OCI-LY7 (cell line): ENCODE results near the gene ZDHHC19. TPM values are rescaled to one million over a fixed set of nuclear protein-coding genes. Genes with fewer than 3 reads are reported as not detected.
"Not testable (repeated sequence)": the region's sequence is repeated elsewhere in the genome, so short reads cannot be mapped to it uniquely, and the experiment has no call there.

ENCODE experiments used
- BruUV-seq: library from RNA; stranded (reverse); fragments of 400-500 nt; replicated peaks from 2 replicates; lab custom pipeline; 2021; lab: Mats Ljungman, UMichigan
- CTCF ChIA-PET: fragments of 300-600 bp; sonication (Branson Sonifier 250); formaldehyde crosslinking; loops from one replicate; lab custom pipeline; 2022; ENCODE audit warnings: antibody characterized with exemption; ENCODE audit not compliant: unreplicated experiment; lab: Charles Lee
- POLR2A ChIA-PET: fragments of 300-600 bp; sonication (Branson Sonifier 250); formaldehyde crosslinking; loops from one replicate; lab custom pipeline; 2022; ENCODE audit warnings: antibody characterized with exemption; lab: Charles Lee
- DNase-seq: peaks from one replicate; pipeline ENCODE4 v3.0.0-alpha.2; 2015; ENCODE audit warnings: low spot score
- H2AFZ ChIP-seq: fragments of 200-600 bp; sonication (generic), shearing (Covaris generic); 2 replicates; pipeline ENCODE4 v1.6.1; 2014; ENCODE audit warnings: mild to moderate bottlenecking, antibody characterized with exemption, low read length, moderate library complexity
- H3K27ac ChIP-seq: fragments of 200-600 bp; sonication (generic); 2 replicates; pipeline ENCODE4 v1.5.1; 2014; ENCODE audit warnings: mixed run types, low read depth, mild to moderate bottlenecking, moderate library complexity, low read length, inconsistent platforms; ENCODE audit not compliant: poor library complexity, severe bottlenecking
- H3K36me3 ChIP-seq: fragments of 200-600 bp; sonication (generic); 2 replicates; pipeline ENCODE4 v1.6.1; 2014; ENCODE audit warnings: mild to moderate bottlenecking, antibody characterized with exemption, low read length, moderate library complexity, mixed read lengths; ENCODE audit not compliant: insufficient read depth
- H3K4me1 ChIP-seq: fragments of 200-600 bp; sonication (generic); 2 replicates; pipeline ENCODE4 v1.5.1; 2014; ENCODE audit warnings: mild to moderate bottlenecking, low read length; ENCODE audit not compliant: insufficient read depth, poor library complexity, severe bottlenecking
- H3K4me2 ChIP-seq: fragments of 200-600 bp; sonication (generic); 2 replicates; pipeline ENCODE4 v1.6.1; 2014; ENCODE audit warnings: mild to moderate bottlenecking, low read length
- H3K4me3 ChIP-seq: fragments of 200-600 bp; sonication (generic); 2 replicates; pipeline ENCODE4 v1.5.1; 2014; ENCODE audit warnings: mild to moderate bottlenecking, low read depth, low read length; ENCODE audit not compliant: poor library complexity, severe bottlenecking
- H3K79me2 ChIP-seq: fragments of 200-600 bp; sonication (generic); 2 replicates; pipeline ENCODE4 v1.6.1; 2016; ENCODE audit warnings: low read depth, mild to moderate bottlenecking, low read length, moderate library complexity, mixed read lengths; ENCODE audit not compliant: insufficient read depth
- H3K9me2 ChIP-seq: fragments of 200-600 bp; sonication (generic); 2 replicates; pipeline ENCODE4 v1.6.1; 2016; ENCODE audit warnings: mild to moderate bottlenecking, low read length, mixed read lengths; ENCODE audit not compliant: insufficient read depth
- H3K9me3 ChIP-seq: fragments of 200-600 bp; sonication (generic); 2 replicates; pipeline ENCODE4 v1.6.1; 2014; ENCODE audit warnings: mild to moderate bottlenecking, mixed run types, low read length, mixed read lengths
- H4K20me1 ChIP-seq: fragments of 200-600 bp; sonication (generic); 2 replicates; pipeline ENCODE4 v1.6.1; 2014; ENCODE audit warnings: mild to moderate bottlenecking, antibody characterized with exemption, low read length, moderate library complexity, mixed read lengths; ENCODE audit not compliant: insufficient read depth
- EZH2phosphoT487 ChIP-seq: fragments of 200-600 bp; sonication (generic); IDR thresholded peaks from 2 replicates; pipeline ENCODE4 v1.6.1; 2018; ENCODE audit warnings: low read depth, borderline replicate concordance, mild to moderate bottlenecking, mixed run types, antibody characterized with exemption, low read length, moderate library complexity, mixed read lengths
- intact Hi-C: fragments of 100-400 bp; cut with micrococcal nuclease; formaldehyde crosslinking; loops from one replicate; pipeline ENCODE4 v1.10.0; 2022; ENCODE audit not compliant: unreplicated experiment
- total RNA-seq, 2 experiments: library from RNA; depleted of rRNA in 1 of 2; stranded (reverse); fragments of >200 nt in 1 of 2; shearing (Covaris generic) in 1 of 2; gene quantifications; 2 replicates each; pipeline ENCODE4 v1.2.3, GENCODE V29; 2014 to 2022
- TF ChIP-seq, protein P1 (sequence below): fragments of 200-600 bp; sonication (generic); conservative IDR thresholded peaks from 2 replicates; pipeline ENCODE4 v1.5.1; 2014; ENCODE audit warnings: mild to moderate bottlenecking, antibody characterized with exemption, low read length, moderate library complexity, mixed read lengths

ZDHHC19 gene
- total RNA-seq, 2 experiments from 2014 or later: not detected

DNA sequence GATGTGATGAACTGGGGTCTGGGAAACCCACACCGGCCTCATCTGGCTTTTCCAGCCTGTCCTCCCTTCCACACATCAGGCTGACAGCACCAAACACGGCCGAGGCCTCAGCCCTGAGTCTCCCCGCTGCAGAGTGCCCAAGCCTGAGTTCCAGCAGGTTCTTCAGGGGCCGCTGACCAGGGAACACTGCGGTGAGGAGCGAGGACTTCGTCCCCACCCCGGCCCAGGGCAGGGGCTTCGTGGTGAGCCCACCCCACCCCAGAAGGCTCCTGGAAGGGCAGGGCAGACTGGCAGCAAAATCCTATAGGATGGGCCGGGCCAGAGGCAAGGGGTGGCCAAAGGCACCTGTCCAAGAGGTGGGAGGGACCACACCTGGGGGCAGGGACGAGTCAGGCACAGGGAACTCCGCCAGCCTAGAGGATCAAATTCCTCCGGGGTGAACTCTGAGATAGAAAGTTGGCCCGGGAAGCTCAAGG is 4.9 kb upstream of the ZDHHC19 start, which contains the start of gene SLC51A:
Gene SLC51A, plus strand, starts transcription at position 446 of the 476 bp plus-strand sequence. CDS start 179 bp downstream, outside the sequence.
- no peaks in the 10 kb centered on the region for H3K79me2 ChIP-seq
- H4K20me1 ChIP-seq: no peaks in the 10 kb centered on the region
- H3K27ac ChIP-seq: no peak within 1 kb of the TSS
- DNase-seq: no peak
- H2AFZ ChIP-seq: no peak within 1 kb of the TSS
- no TSS peak for BruUV-seq
- intact Hi-C loops: no loop called here
- H3K9me3 ChIP-seq: no peaks in the 10 kb centered on the region
- no peaks in the 10 kb centered on the region for H3K9me2 ChIP-seq
- no peaks in the 10 kb centered on the region for H3K36me3 ChIP-seq
- POLR2A ChIA-PET: no interaction called here
- CTCF ChIA-PET: no interaction called here
- TF ChIP-seq, protein P1, sequence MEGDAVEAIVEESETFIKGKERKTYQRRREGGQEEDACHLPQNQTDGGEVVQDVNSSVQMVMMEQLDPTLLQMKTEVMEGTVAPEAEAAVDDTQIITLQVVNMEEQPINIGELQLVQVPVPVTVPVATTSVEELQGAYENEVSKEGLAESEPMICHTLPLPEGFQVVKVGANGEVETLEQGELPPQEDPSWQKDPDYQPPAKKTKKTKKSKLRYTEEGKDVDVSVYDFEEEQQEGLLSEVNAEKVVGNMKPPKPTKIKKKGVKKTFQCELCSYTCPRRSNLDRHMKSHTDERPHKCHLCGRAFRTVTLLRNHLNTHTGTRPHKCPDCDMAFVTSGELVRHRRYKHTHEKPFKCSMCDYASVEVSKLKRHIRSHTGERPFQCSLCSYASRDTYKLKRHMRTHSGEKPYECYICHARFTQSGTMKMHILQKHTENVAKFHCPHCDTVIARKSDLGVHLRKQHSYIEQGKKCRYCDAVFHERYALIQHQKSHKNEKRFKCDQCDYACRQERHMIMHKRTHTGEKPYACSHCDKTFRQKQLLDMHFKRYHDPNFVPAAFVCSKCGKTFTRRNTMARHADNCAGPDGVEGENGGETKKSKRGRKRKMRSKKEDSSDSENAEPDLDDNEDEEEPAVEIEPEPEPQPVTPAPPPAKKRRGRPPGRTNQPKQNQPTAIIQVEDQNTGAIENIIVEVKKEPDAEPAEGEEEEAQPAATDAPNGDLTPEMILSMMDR: no peak
- no peak for TF ChIP-seq EZH2phosphoT487
- no peak within 1 kb of the TSS for H3K4me2 ChIP-seq
- no peak within 1 kb of the TSS for H3K4me3 ChIP-seq
- H3K4me1 ChIP-seq: peaks cover 10% of the 10 kb centered on the region

- TF ChIP-seq, protein P1: no peak
- no peak for TF ChIP-seq EZH2phosphoT487
- Histone ChIP-seq H3K4me1 (peaks cover 10% of the 10 kb centered on the region), H3K4me2 (no peak overlapping the region), H3K27ac (no peak overlapping the region), H3K79me2 (no peaks in the 10 kb centered on the region), H3K9me3 (no peaks in the 10 kb centered on the region), H3K36me3 (no peaks in the 10 kb centered on the region), H2AFZ (no peak overlapping the region), H3K4me3 (no peak overlapping the region), H4K20me1 (no peaks in the 10 kb centered on the region), H3K9me2 (no peaks in the 10 kb centered on the region)
- POLR2A ChIA-PET: no interaction called here
- CTCF ChIA-PET: no interaction called here
- no TSS peak for BruUV-seq
- intact Hi-C loops: no loop called here
- DNase-seq: no peak
These were observed 4.4 kb upstream of the ZDHHC19 start for GRCh38 chr3:196215493-196216020.

- ChIA-PET POLR2A (no interaction called here), CTCF (no interaction called here)
- Histone ChIP-seq H3K9me3 (no peaks in the 10 kb centered on the region), H2AFZ (no peak overlapping the region), H3K9me2 (no peaks in the 10 kb centered on the region), H3K36me3 (no peaks in the 10 kb centered on the region), H3K4me3 (no peak overlapping the region), H3K4me1 (peaks cover 10% of the 10 kb centered on the region), H3K4me2 (no peak overlapping the region), H3K79me2 (no peaks in the 10 kb centered on the region), H4K20me1 (no peaks in the 10 kb centered on the region), H3K27ac (no peak overlapping the region)
- intact Hi-C loops: no loop called here
- no TSS peak for BruUV-seq
- DNase-seq: no peak
- TF ChIP-seq, protein P1: no peak
- no peak for TF ChIP-seq EZH2phosphoT487
These were observed 3.7 kb upstream of the ZDHHC19 start for GRCh38 chr3:196214783-196215441.

DNA sequence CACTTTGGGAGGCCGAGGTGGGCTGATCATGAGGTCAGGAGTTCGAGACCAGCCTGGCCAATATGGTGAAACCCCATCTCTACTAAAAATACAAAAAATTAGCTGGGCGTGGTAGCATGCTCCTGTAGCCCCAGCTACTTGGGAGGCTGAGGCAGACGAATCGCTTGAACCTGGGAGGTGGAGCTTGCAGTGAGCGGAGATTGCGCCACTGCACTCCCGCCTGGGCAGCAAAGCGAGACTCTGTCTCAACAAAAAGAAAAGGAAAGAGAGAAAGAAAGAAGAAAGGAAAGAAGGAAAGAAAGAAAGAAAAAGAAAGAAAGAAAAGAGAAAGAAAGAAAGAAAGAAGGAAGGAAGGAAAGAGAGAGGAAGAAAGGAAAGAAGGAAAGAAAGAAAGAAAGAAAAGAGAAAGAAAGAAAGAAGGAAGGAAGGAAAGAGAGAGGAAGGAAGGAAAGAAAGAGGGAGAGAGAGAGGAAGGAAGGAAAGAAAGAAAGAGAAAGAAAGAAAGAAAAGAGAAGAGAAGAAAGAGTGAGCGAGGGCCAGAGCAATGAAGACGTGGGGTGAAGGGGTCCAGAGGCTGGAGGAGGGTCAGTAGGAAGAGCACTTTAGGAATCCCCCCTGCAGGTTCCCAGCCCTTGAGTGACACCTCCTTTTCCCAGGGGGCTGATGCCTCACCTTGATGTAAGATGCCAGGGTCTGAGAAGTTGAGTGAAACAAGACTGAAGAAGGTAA is 1.1 kb downstream of the ZDHHC19 start:
- H4K20me1 ChIP-seq, BruUV-seq, H3K36me3 ChIP-seq, H3K9me3 ChIP-seq, intact Hi-C loops, CTCF ChIA-PET, DNase-seq, H3K9me2 ChIP-seq, H3K4me2 ChIP-seq, H3K79me2 ChIP-seq, H3K27ac ChIP-seq, POLR2A ChIA-PET, H3K4me1 ChIP-seq, H2AFZ ChIP-seq, H3K4me3 ChIP-seq: not testable (repeated sequence)
